Natural killer cell (primary cell): ENCODE data around the gene ATP23. TPM values are rescaled to one million over a fixed set of nuclear protein-coding genes. Genes with fewer than 3 reads are reported as not detected.

Experiments
- ATAC-seq, 3 donors: fragments of 150-1000 bp in 2 of 3; fragments of 200-7000 bp in 1 of 3; cut with Tn5 transposase; 1 replicate in 1 of 3; 2 replicates in 2 of 3; pipeline ENCODE4 v1.10.0; 2021; ENCODE audit warnings: mild to moderate bottlenecking in 2 of 3, moderate library complexity in 2 of 3
- DNase-seq, 2 donors: peaks; one replicate each; pipeline versions ENCODE4 v3.0.0 to v3.0.0-alpha.2; 2013 to 2021; ENCODE audit warnings: mixed read lengths in 1 of 2
- H3K27ac ChIP-seq: one replicate; pipeline ENCODE4 v1.5.1; 2013; ENCODE audit warnings: mild to moderate bottlenecking, low read length
- H3K27me3 ChIP-seq: one replicate; pipeline ENCODE4 v1.6.1; 2013; ENCODE audit warnings: low read length; ENCODE audit not compliant: control insufficient read depth, insufficient read depth
- H3K36me3 ChIP-seq: one replicate; pipeline ENCODE4 v1.6.1; 2013; ENCODE audit warnings: low read length; ENCODE audit not compliant: control insufficient read depth, insufficient read depth
- H3K4me1 ChIP-seq: one replicate; pipeline ENCODE4 v1.6.1; 2013; ENCODE audit warnings: low read length; ENCODE audit not compliant: control insufficient read depth, insufficient read depth
- H3K4me3 ChIP-seq: one replicate; pipeline ENCODE4 v1.5.1; 2013; ENCODE audit warnings: low read length
- H3K9me3 ChIP-seq: one replicate; pipeline ENCODE4 v1.6.1; 2013; ENCODE audit warnings: low read length; ENCODE audit not compliant: control insufficient read depth, insufficient read depth
- H3K27ac Mint-ChIP-seq, 2 donors: one replicate each; pipeline ENCODE4 v1.8.0; 2022; ENCODE audit warnings: mild to moderate bottlenecking in 2 of 2, mixed read lengths in 2 of 2, moderate library complexity in 1 of 2
- H3K27me3 Mint-ChIP-seq, 2 donors: one replicate each; pipeline ENCODE4 v1.8.0; 2022; ENCODE audit warnings: low read depth in 2 of 2, mixed read lengths in 2 of 2
- H3K36me3 Mint-ChIP-seq: one replicate; pipeline ENCODE4 v1.8.0; 2022; ENCODE audit warnings: mixed read lengths
- H3K4me1 Mint-ChIP-seq, 2 donors: one replicate each; pipeline ENCODE4 v1.8.0; 2022; ENCODE audit warnings: mixed read lengths in 2 of 2
- H3K4me3 Mint-ChIP-seq: one replicate; pipeline ENCODE4 v1.8.0; 2022; ENCODE audit warnings: mild to moderate bottlenecking, moderate library complexity, mixed read lengths
- H3K9me3 Mint-ChIP-seq, 2 donors: one replicate each; pipeline ENCODE4 v1.8.0; 2022; ENCODE audit warnings: mixed read lengths in 2 of 2
- CTCF ChIP-seq: fragments of 200-600 bp; IDR thresholded peaks from one replicate; pipeline ENCODE4 v1.8.0; 2022; ENCODE audit warnings: antibody characterized with exemption
- WGBS: methylation state at CpG from one replicate; pipeline ENCODE4 v1.1.7; 2013; ENCODE audit warnings: missing lambda C conversion rate; ENCODE audit not compliant: insufficient coverage; 5-methylcytosine and 5-hydroxymethylcytosine counted together
- intact Hi-C: fragments of 100-400 bp; cut with micrococcal nuclease; formaldehyde crosslinking; loops from one replicate; pipeline ENCODE4 v1.14.2; 2022
- total RNA-seq, 4 donors: library from RNA; stranded (reverse); fragments of 120-200 nt in 1 of 4; gene quantifications; one replicate each; pipeline versions ENCODE4 v1.2.3 to v1.2.4, GENCODE V29; 2013 to 2022

The ATP23 gene
- total RNA-seq, 3 donors from 2014 or later (not counting 1 experiment from before 2014, with no cell fraction given), result 4.9 to 8.8 (median 6.3) TPM

- intact Hi-C loops, result no loop called here
- Histone ChIP-seq H3K27ac (peak overlapping the region; percentile 77), H3K4me1 (peaks cover 36% of the 10 kb centered on the region), H3K9me3 (no peaks in the 10 kb centered on the region), H3K4me3 (no peak overlapping the region), H3K36me3 (no peaks in the 10 kb centered on the region), H3K27me3 (peaks cover 6% of the 10 kb centered on the region)
- Mint-ChIP-seq H3K4me1 (peaks cover 30 to 31% of the 10 kb centered on the region in 2 donors), H3K9me3 (no peaks in the 10 kb centered on the region), H3K4me3 (peak overlapping the region; percentile 37), H3K27me3 (peaks cover 21 to 27% of the 10 kb centered on the region in 2 donors), H3K36me3 (no peaks in the 10 kb centered on the region), H3K27ac (peak overlapping the region; percentile 80 to 82)
- WGBS, result 3% methylated on average over 8 of the region's 10 CpGs
- TF ChIP-seq CTCF, result no peak
- DNase-seq (peak; percentile 56 to 93), ATAC-seq (peak; percentile 86 to 89 (median 86))
Measured at GRCh38 chr12:57899010-57899662, 42.2 kb upstream of the ATP23 start.

- 90% methylated on average over 3 of the region's 3 CpGs for WGBS
- no peaks in the 10 kb centered on the region for H3K9me3 Mint-ChIP-seq
- no peak overlapping the region for H3K4me3 Mint-ChIP-seq
- peaks cover 23 to 26% of the 10 kb centered on the region in 2 donors for H3K27me3 Mint-ChIP-seq
- no peak for ATAC-seq
- intact Hi-C loops, result no loop called here
- Histone ChIP-seq H3K4me3 (no peak overlapping the region), H3K9me3 (no peaks in the 10 kb centered on the region), H3K4me1 (peaks cover 29% of the 10 kb centered on the region), H3K27ac (no peak overlapping the region), H3K36me3 (no peaks in the 10 kb centered on the region), H3K27me3 (no peaks in the 10 kb centered on the region)
- H3K36me3 Mint-ChIP-seq, result no peaks in the 10 kb centered on the region
- peaks cover 26 to 28% of the 10 kb centered on the region in 2 donors for H3K4me1 Mint-ChIP-seq
- no peak for TF ChIP-seq CTCF
- no peak overlapping the region for H3K27ac Mint-ChIP-seq
- no peak for DNase-seq
Measured at GRCh38 chr12:57902478-57902969, 38.8 kb upstream of the ATP23 start.

- Mint-ChIP-seq H3K27me3 (peaks cover 27 to 36% of the 10 kb centered on the region in 2 donors), H3K9me3 (no peaks in the 10 kb centered on the region), H3K27ac (no peak overlapping the region), H3K4me1 (peaks cover 9% of the 10 kb centered on the region in 2 donors), H3K36me3 (no peaks in the 10 kb centered on the region), H3K4me3 (no peak overlapping the region)
- WGBS, result 83% methylated on average over 3 of the region's 4 CpGs
- H3K36me3 ChIP-seq, result no peaks in the 10 kb centered on the region
- no peak for ATAC-seq
- H3K4me1 ChIP-seq, result peaks cover 10% of the 10 kb centered on the region
- intact Hi-C loops, result loop anchor here (2.0 kb wide), 1 partner anchor 148 kb away; no protein-coding TSS in a partner anchor
- no peak for DNase-seq
- no peaks in the 10 kb centered on the region for H3K27me3 ChIP-seq
- no peak overlapping the region for H3K4me3 ChIP-seq
- no peak overlapping the region for H3K27ac ChIP-seq
- no peaks in the 10 kb centered on the region for H3K9me3 ChIP-seq
- no peak for TF ChIP-seq CTCF
Measured at GRCh38 chr12:57904426-57904825, 36.9 kb upstream of the ATP23 start.
